HepG2 (cell line): Measurements from ENCODE around the gene OTUD6A.

Source experiments
- BRD4 ChIP-seq: sonication (generic); formaldehyde crosslinking; IDR thresholded peaks from 2 replicates; pipeline ENCODE4 v1.4.0; 2020; ENCODE audit warnings: missing genetic modification reagents
- CHD2 ChIP-seq: IDR thresholded peaks from 2 replicates; pipeline ENCODE4 v1.6.1; 2011; ENCODE audit warnings: low read depth, low read length, improper control_type of control experiment
- KLF6 ChIP-seq: IDR thresholded peaks from 2 replicates; pipeline ENCODE4 v1.8.0; 2016; ENCODE audit warnings: missing biosample characterization, missing genetic modification reagents
- NFIC ChIP-seq: IDR thresholded peaks from 2 replicates; pipeline ENCODE4 v1.6.1; 2012; ENCODE audit warnings: mild to moderate bottlenecking, low read length, inconsistent platforms
- NR3C1 ChIP-seq: sonication (generic); formaldehyde crosslinking; IDR thresholded peaks from 2 replicates; pipeline ENCODE4 v1.4.0; 2020; ENCODE audit warnings: missing genetic modification reagents
- POLR2AphosphoS5 ChIP-seq: IDR thresholded peaks from 2 replicates; pipeline ENCODE4 v1.6.1; 2012; ENCODE audit warnings: low read depth, low read length
- PREB ChIP-seq: sonication (generic); formaldehyde crosslinking; IDR thresholded peaks from 2 replicates; pipeline ENCODE4 v1.4.0; 2020; ENCODE audit warnings: missing genetic modification reagents
- RNF2 ChIP-seq: fragments of 450-650 bp; conservative IDR thresholded peaks from 2 replicates; pipeline ENCODE4 v1.6.1; 2016; ENCODE audit warnings: low read depth
- SP1 ChIP-seq, 2 experiments: fragments of 450-650 bp in 1 of 2; sonication (generic) in 1 of 2; formaldehyde crosslinking in 1 of 2; IDR thresholded peaks; 2 replicates each; pipeline versions ENCODE4 v1.4.0 to v1.6.1; 2016 to 2020; ENCODE audit warnings: missing genetic modification reagents in 1 of 2
- WIZ ChIP-seq: sonication (generic); formaldehyde crosslinking; IDR thresholded peaks from 2 replicates; pipeline ENCODE4 v1.5.1; 2020; ENCODE audit warnings: mild to moderate bottlenecking, missing genetic modification reagents
- ZNF383 ChIP-seq: sonication (generic); formaldehyde crosslinking; IDR thresholded peaks from 2 replicates; pipeline ENCODE4 v1.4.0; 2020; ENCODE audit warnings: missing genetic modification reagents, mild to moderate bottlenecking, borderline replicate concordance
- ZNF788 ChIP-seq: sonication (generic); formaldehyde crosslinking; IDR thresholded peaks from 2 replicates; pipeline ENCODE4 v1.5.0; 2020; ENCODE audit warnings: mild to moderate bottlenecking, missing genetic modification reagents, borderline replicate concordance
- TF ChIP-seq, protein P1 (sequence below): sonication (generic); formaldehyde crosslinking; IDR thresholded peaks from 2 replicates; pipeline ENCODE4 v1.4.0; 2020; ENCODE audit warnings: missing genetic modification reagents, borderline replicate concordance

- no peak for TF ChIP-seq CHD2
- no peak for TF ChIP-seq NFIC
- TF ChIP-seq, protein P1, sequence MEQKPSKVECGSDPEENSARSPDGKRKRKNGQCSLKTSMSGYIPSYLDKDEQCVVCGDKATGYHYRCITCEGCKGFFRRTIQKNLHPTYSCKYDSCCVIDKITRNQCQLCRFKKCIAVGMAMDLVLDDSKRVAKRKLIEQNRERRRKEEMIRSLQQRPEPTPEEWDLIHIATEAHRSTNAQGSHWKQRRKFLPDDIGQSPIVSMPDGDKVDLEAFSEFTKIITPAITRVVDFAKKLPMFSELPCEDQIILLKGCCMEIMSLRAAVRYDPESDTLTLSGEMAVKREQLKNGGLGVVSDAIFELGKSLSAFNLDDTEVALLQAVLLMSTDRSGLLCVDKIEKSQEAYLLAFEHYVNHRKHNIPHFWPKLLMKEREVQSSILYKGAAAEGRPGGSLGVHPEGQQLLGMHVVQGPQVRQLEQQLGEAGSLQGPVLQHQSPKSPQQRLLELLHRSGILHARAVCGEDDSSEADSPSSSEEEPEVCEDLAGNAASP: no peak
- TF ChIP-seq NR3C1 (CRISPR knock-in tag): no peak
- no peak for TF ChIP-seq SP1 (IDR thresholded peaks at IDR 0.05)
- no peak for TF ChIP-seq SP1 (CRISPR knock-in tag; IDR thresholded peaks at IDR 0.05)
- TF ChIP-seq BRD4 (CRISPR knock-in tag): no peak
- TF ChIP-seq WIZ (CRISPR knock-in tag): no peak
- no peak for TF ChIP-seq ZNF788 (CRISPR knock-in tag)
- TF ChIP-seq RNF2: no peak
- TF ChIP-seq POLR2AphosphoS5: no peak
- TF ChIP-seq KLF6 (CRISPR knock-in tag): no peak
- TF ChIP-seq ZNF383: no peak
- TF ChIP-seq PREB (CRISPR knock-in tag): no peak
Observed at GRCh38 chrX:70025464-70025863, 36.8 kb upstream of the OTUD6A start.
